ENCODE data around the gene ZNF750. TPM values are rescaled to one million over a fixed set of nuclear protein-coding genes. Genes with fewer than 3 reads are reported as not detected.

ZNF750 gene
- total and polyA plus RNA-seq, 8 donors, result 0.02 to 0.08 TPM; not detected in 6

GRCh38 chr17:82884341-82884969 is 44.6 kb upstream of the ZNF750 start:
- intact Hi-C loops (cut with DNase I), result no loop called here
- H3K36me3 ChIP-seq, result no peaks in the 10 kb centered on the region
- no peak for FAIRE-seq
- peaks cover 30 to 46% (median 41%) of the 10 kb centered on the region in 3 donors for H3K4me1 ChIP-seq
- H3K27ac ChIP-seq, result peak overlapping the region; percentile 86 to 90 (median 89)
- 86 to 87% methylated on average over 25 of the region's 25 CpGs for WGBS, 2 donors
- no peak for TF ChIP-seq CTCF (IDR thresholded peaks at IDR 0.05)
- no peaks in the 10 kb centered on the region for H3K9me3 ChIP-seq
- no peak for ATAC-seq
- H3K4me3 ChIP-seq, result no peak overlapping the region
- no peaks in the 10 kb centered on the region for H3K27me3 ChIP-seq
- DNase-seq, result peak in 1 of 6 donors; percentile 69

GRCh38 chr17:82883419-82884031 is 43.7 kb upstream of the ZNF750 start:
- no peaks in the 10 kb centered on the region for H3K27me3 ChIP-seq
- no peaks in the 10 kb centered on the region for H3K36me3 ChIP-seq
- no peak for FAIRE-seq
- ATAC-seq, result no peak
- WGBS, 2 donors, result 56 to 59% methylated on average over 23 of the region's 23 CpGs
- H3K4me3 ChIP-seq, result peak overlapping the region in 2 of 4 donors; percentile 14 to 22
- no peak for TF ChIP-seq CTCF (IDR thresholded peaks at IDR 0.05)
- H3K27ac ChIP-seq, result peak overlapping the region; percentile 86 to 90 (median 89)
- intact Hi-C loops (cut with DNase I), result no loop called here
- H3K9me3 ChIP-seq, result no peaks in the 10 kb centered on the region
- peak in 1 of 6 donors; percentile 78 for DNase-seq
- peaks cover 26 to 37% (median 33%) of the 10 kb centered on the region in 3 donors for H3K4me1 ChIP-seq

GRCh38 chr17:82882715-82883418 is 43.0 kb upstream of the ZNF750 start:
- intact Hi-C loops (cut with DNase I), result no loop called here
- no peaks in the 10 kb centered on the region for H3K36me3 ChIP-seq
- WGBS, 2 donors, result 18 to 27% methylated on average over 39 of the region's 39 CpGs
- DNase-seq, result peak; percentile 85 to 96 (median 90)
- H3K27ac ChIP-seq, result peak overlapping the region; percentile 86 to 90 (median 89)
- H3K4me3 ChIP-seq, result peak overlapping the region in 2 of 4 donors; percentile 14 to 22
- FAIRE-seq, result no peak
- H3K27me3 ChIP-seq, result no peaks in the 10 kb centered on the region
- no peaks in the 10 kb centered on the region for H3K9me3 ChIP-seq
- peak; percentile 86 to 92 (median 90) for ATAC-seq
- peaks cover 20 to 30% (median 26%) of the 10 kb centered on the region in 3 donors for H3K4me1 ChIP-seq
- TF ChIP-seq CTCF (IDR thresholded peaks at IDR 0.05), result no peak

- Histone ChIP-seq H3K9me3 (no peaks in the 10 kb centered on the region), H3K4me3 (peak overlapping the region in 2 of 4 donors; percentile 14 to 22), H3K27ac (peak overlapping the region; percentile 86 to 90 (median 89)), H3K27me3 (no peaks in the 10 kb centered on the region), H3K36me3 (no peaks in the 10 kb centered on the region), H3K4me1 (peaks cover 22 to 35% (median 30%) of the 10 kb centered on the region in 3 donors)
- peak in 5 of 6 donors; percentile 49 to 71 (median 66) for DNase-seq
- no peak for FAIRE-seq
- TF ChIP-seq CTCF (IDR thresholded peaks at IDR 0.05), result no peak
- peak; percentile 8 to 41 (median 31) for ATAC-seq
- intact Hi-C loops (cut with DNase I), result no loop called here
- WGBS, 2 donors, result 66% methylated on average over 17 of the region's 17 CpGs
Observed at GRCh38 chr17:82881900-82882714, 42.3 kb upstream of the ZNF750 start.
